Measurements from ENCODE around the gene TUBAL3.

DNA sequence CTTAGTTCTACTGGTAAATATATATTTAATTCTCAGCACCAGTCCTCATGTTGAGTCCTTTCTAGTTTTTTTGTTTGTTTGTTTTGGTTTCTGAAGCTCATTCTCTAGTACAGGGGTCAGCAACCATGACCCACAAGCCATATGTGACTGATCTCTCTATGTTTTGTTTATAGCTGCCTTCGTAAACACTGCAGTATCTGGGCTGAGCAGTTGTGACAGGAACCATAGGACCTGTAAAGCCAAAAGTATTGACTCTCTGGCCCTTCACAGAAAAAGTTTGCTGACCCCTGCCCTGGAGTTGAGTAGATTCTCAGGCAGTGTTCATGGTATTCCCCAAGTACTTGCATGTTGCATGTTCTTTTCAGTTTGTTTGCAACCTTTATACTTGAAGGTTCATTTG is 28.6 kb upstream of the TUBAL3 start:
- TF ChIP-seq, protein P1, sequence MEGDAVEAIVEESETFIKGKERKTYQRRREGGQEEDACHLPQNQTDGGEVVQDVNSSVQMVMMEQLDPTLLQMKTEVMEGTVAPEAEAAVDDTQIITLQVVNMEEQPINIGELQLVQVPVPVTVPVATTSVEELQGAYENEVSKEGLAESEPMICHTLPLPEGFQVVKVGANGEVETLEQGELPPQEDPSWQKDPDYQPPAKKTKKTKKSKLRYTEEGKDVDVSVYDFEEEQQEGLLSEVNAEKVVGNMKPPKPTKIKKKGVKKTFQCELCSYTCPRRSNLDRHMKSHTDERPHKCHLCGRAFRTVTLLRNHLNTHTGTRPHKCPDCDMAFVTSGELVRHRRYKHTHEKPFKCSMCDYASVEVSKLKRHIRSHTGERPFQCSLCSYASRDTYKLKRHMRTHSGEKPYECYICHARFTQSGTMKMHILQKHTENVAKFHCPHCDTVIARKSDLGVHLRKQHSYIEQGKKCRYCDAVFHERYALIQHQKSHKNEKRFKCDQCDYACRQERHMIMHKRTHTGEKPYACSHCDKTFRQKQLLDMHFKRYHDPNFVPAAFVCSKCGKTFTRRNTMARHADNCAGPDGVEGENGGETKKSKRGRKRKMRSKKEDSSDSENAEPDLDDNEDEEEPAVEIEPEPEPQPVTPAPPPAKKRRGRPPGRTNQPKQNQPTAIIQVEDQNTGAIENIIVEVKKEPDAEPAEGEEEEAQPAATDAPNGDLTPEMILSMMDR (tag by site-specific recombination; IDR thresholded peaks at IDR 0.05) = no peak
- TF ChIP-seq, protein P2, sequence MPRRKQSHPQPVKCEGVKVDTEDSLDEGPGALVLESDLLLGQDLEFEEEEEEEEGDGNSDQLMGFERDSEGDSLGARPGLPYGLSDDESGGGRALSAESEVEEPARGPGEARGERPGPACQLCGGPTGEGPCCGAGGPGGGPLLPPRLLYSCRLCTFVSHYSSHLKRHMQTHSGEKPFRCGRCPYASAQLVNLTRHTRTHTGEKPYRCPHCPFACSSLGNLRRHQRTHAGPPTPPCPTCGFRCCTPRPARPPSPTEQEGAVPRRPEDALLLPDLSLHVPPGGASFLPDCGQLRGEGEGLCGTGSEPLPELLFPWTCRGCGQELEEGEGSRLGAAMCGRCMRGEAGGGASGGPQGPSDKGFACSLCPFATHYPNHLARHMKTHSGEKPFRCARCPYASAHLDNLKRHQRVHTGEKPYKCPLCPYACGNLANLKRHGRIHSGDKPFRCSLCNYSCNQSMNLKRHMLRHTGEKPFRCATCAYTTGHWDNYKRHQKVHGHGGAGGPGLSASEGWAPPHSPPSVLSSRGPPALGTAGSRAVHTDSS (tag by site-specific recombination; IDR thresholded peaks at IDR 0.05) = no peak
- TF ChIP-seq BCL11A (tag by site-specific recombination; IDR thresholded peaks at IDR 0.05; ENCODE audit: low read depth) = no peak
- TF ChIP-seq, protein P3, sequence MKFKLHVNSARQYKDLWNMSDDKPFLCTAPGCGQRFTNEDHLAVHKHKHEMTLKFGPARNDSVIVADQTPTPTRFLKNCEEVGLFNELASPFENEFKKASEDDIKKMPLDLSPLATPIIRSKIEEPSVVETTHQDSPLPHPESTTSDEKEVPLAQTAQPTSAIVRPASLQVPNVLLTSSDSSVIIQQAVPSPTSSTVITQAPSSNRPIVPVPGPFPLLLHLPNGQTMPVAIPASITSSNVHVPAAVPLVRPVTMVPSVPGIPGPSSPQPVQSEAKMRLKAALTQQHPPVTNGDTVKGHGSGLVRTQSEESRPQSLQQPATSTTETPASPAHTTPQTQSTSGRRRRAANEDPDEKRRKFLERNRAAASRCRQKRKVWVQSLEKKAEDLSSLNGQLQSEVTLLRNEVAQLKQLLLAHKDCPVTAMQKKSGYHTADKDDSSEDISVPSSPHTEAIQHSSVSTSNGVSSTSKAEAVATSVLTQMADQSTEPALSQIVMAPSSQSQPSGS (tag by site-specific recombination; IDR thresholded peaks at IDR 0.05; ENCODE audit: low read depth) = no peak
- TF ChIP-seq KLF1 (tag by site-specific recombination; IDR thresholded peaks at IDR 0.05) = no peak
- TF ChIP-seq ZNF248 (tag by site-specific recombination; IDR thresholded peaks at IDR 0.05) = no peak
- no peak for TF ChIP-seq ZBTB1 (tag by site-specific recombination; IDR thresholded peaks at IDR 0.05)
- TF ChIP-seq, protein P4, sequence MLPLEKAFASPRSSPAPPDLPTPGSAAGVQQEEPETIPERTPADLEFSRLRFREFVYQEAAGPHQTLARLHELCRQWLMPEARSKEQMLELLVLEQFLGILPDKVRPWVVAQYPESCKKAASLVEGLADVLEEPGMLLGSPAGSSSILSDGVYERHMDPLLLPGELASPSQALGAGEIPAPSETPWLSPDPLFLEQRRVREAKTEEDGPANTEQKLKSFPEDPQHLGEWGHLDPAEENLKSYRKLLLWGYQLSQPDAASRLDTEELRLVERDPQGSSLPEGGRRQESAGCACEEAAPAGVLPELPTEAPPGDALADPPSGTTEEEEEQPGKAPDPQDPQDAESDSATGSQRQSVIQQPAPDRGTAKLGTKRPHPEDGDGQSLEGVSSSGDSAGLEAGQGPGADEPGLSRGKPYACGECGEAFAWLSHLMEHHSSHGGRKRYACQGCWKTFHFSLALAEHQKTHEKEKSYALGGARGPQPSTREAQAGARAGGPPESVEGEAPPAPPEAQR (tag by site-specific recombination; IDR thresholded peaks at IDR 0.05) = no peak
